CD4-positive, alpha-beta T cell treated with Interleukin-17A for 1 hour (primary cell): ENCODE measurements around the gene CRADD.
"Not testable (repeated sequence)": the region's sequence is repeated elsewhere in the genome, so short reads cannot be mapped to it uniquely, and the experiment has no call there.

ENCODE experiments used
- DNase-seq: peaks from one replicate; pipeline ENCODE4 v3.0.0-alpha.2; 2020

Gene CRADD

DNA sequence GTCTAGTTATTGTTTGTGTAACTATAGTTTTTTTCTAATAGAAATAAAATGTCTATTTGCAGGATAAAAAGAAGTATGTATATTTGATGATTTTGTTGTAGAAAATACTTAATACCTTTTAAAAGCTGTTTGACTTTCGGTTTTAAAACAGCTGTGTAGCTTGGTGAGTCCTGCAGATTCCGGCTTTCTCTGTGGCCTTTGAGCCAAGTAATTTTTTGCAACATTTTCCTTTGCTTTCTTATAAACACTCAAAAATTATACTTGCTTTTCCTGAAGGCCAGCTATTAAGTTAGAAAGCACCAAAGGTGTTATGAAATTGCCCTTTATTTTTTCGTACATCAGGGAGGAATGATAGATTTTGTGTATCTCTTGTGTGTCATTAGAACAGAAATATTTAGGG, 63.6 kb downstream of the CRADD start:
- no peak for DNase-seq

DNA sequence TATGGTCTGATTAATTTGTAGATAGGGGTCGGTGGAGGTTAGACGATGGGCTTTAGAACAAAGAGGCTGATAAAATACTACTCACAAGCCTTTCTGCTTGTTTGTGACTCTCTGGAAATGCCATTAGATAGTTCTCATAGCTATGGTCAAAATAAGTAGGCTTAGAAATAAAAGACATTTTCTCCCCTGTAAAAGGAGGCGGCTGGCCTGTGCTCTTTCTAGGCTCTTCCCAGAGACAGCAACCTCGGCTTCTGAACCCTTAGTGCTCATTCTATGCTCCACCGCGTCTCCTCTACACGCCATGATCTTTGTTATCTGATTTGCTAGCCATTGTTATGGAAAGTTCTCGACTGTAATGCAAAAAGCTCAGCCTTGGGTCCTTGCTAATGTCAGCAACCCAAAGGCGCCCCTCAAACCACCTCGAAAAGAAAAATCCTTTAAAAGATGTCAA, 64.5 kb downstream of the CRADD start:
- no peak for DNase-seq

DNA sequence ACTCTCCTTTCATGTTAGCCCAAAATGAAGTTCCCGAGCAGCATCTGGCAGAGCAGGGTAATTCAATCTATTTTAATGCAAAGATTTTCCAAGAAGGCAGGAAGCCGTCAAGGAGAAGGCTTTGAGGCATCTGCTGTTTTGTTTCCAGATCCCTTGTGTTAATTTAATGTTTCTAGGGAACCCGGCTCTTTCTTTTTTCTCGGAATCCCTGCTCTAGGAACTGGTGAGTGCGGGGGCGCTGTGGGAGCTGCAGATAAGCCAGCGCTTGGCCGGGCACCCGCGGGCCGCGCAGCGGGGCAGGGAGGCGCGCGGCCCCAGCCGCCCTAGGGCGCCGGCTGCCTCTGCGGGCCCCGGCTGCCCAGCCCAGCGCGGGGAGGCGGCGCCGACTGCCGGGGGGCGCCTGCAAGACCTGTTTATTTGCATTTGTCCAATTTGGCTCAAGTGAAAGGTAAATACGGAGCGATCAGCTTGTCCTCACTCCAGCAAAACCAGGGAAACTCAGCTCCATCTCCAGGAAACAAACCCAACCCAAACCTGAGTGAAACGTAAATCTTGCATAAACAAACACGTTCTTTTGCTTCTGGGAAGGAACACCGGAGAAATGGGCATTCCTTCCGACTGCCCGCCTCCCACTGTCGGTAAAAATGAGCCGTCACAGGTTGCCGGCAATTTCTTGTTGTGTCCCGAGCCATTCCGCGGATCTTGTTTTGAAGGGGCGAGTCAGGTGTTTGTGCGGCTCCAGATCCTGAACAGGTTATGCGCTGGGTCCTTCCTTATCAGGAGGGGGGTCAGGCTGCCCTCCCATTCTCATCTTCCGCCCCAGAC, 65.1 kb downstream of the CRADD start:
- DNase-seq: peak; percentile 50

DNA sequence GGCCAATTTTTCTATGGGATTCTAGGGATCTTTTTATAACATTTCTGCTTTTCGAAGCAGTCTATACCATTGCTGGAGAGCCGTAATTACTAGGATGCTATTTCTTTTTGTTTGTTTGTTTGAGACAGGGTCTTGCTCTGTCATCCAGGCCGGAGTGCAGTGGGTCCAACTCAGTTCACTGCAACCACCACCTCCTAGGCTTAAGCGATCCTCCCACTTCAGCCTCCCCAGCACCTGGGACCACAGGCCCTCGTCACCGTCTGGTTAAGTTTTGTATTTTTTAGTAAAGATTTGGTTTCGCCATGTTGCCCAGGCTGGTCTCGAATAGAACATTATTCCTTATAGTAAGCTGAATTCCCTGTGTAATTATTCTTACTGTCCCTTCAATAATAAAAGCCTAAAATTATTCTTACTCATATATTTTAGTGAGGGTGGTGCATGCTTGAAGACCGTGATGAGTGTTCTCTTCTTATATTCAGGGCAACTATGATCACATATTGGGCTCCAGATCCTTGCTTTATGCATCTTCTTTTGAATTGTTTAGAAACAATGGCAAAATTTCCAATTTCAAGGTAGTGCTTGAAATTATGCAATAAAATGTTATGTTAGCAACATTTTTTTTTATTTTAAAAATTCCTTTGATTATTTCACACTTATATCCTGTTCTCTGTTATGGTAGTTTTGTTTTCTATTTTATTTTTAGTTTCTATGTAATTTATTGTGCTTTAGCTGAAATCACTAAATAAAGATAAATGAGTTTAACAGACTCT, 66.2 kb downstream of the CRADD start:
- no peak for DNase-seq

DNA sequence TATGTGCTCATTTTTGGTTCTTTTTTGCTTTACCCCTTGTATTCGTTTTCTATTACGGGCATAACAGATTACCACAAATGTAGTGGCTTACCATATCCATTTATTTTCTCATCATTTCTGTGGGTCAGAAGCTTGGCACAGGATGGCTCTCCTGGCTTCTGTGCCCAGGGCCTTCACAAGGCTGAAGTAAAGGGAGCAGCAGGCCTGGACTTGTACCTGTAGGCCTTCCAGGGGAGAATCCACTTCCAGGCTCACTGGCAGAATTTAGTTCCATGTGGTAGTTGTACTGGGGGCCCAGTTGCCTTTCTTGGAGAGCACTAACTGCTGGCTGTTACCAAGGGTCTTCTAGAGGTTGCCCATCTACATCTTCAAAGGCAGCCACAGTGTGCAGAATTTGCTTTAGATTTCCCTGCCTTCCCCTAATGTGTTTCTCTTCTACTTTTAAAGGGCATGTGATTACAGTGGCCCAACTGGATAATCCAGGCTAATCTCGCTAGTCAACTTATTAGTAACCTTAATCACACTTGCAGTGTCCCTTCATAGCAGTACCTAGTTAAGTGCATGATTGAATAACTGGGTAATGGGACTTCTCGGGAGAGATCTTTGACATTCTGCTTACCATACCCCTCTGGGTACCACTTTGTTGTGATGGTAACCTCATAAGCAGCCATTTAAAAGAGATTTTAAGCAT, 67.0 kb downstream of the CRADD start:
- no peak for DNase-seq

DNA sequence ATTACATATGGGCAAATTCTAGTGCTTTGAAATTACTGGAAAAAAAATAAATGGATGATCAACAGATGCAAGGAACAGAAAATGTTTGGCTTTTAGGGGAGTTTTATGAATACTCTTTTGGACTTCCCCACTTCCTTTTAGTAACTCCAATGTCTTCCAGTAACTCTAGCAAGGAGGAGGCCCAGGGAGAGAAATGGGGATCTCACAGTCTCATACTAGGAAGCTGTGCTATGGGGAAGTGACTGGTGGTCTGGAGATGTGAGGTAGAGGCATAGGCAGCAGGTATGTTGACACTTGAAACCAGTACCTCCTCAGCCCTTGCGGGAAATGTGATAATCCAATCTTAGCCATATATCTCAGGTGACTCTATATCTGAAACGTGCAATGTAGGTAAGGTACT, 68.1 kb downstream of the CRADD start:
- DNase-seq: no peak

DNA sequence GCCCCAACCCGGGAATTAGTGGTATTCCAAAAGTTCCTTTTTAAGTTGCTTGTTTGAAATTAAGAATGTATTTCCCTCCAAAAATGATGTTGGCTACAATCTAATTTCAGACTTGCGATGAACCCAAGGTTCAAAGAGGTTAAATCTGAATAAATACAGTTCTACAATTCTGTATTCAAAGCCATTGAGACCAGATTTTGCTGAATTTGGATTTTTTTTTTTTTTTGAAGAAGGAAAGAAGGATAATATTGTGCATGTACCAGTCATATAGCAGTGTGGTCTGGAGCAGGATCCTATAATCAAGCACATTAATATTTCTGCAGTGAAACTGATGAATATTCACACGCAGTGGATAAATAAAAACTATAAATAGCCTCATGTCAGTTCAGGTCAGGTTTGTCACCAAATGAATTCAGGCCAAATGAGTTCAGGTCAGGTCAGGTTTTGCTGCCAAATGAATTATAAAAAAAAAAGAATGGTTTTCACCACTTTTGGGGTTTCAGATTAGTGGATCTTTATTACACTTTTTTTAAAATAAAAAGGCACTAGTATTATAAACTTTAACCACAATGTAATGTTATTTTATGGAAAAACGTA, 69.5 kb downstream of the CRADD start:
- no peak for DNase-seq

DNA sequence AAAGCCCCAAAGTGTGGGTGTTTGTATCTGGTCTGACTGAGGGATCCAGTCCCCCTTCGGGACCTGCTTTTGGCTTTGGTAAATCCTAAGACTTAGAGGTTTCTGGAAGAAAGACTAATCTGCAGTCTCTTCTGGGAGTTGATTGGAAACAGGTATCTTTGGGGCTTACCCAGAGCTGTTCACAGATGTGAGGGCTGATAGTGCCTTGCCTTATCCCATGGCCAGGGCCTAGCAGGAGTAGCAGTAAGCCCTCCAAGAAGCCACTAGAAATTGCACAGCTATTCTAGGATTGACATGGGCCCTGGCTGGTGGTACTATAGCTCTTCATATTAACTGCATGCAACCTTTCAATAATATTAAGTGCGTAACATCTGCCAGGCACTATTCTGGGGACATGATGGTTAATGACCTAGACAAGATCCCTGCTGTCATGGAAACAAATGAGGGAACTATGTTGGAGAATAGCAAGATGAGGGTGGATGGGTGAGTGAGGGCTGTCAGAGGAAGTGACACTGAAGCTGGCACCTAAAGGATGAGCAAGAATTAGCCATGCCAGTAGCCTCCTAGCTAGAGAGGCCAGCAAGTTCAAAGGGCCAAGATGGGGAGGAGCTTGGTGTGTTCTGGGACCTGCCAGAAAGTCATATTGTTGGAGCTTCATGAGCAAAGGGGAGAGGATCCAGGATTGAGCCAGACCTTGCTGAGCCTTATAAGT, 71.7 kb downstream of the CRADD start:
- no peak for DNase-seq

DNA sequence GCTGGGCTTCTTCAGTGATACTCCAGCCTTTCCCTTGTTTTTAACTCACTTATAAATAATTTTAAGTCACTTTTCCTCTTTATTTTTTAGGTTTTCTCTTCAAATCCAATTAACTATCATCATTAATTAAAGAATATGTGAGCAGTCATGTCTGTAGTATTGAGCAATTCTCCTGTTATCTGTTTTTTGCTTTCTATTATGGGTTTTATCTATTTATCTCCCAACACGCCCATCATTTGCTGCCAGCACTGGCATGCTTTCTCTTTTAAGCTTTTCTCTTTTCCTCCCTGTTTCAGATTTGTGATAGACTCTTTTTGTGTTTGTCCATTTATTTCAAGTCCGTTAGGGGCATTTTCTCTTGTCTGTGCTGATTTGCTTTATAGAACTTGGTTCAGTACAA, 72.3 kb downstream of the CRADD start:
- no peak for DNase-seq

DNA sequence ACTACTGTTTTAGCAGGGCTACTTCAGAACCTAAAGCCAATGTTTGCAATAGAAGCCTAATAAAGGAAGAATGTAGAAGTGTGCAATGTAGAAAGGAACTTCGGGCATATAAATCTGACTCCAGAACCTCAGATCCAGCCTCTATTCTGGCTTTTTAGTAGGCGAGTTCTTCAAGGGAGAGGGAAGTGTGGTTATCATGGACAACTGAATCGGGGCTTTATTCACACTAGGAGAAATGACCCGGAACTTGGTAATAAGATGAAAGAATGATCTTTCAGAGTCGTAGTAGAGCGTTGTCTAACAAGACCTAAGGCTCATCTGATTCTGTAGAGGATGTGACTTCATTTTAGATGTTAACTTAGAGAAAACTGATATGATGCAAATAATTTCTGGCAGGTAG, 72.9 kb downstream of the CRADD start:
- DNase-seq: no peak

DNA sequence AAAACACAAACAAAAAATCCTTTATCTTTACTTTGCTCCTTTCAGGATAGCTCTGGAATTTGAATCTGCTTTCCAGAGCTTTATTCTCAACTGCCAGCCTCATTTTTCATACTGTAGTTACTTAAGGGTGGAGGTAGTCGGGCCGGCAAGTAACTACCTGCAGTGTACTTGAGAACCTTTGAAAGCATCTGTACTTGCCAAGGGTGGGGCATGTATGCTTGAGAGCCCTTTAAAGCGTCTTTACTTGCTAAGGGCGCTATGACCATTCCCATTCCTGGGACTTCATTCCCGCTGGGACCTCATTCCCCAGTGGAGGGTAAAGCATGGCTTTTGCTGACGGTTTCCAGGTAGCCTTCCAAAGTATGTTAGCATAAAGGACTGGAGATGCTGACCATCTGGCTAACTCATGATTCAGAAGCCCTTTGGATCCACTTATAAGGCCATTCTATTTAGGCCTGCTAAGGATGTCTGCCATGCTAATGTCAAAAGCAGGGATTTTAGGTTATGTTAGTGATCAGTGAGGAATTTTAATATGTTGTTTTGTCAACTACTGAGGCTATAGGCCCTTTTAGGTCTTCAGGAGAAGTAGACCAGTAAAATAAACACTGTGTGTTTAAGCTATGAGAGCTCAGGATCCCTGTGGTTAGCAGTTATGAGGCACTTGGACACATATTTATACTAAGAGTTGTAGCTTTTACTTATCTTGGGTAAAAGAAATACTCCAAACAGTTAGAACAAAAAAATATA, 74.9 kb downstream of the CRADD start:
- DNase-seq: no peak

DNA sequence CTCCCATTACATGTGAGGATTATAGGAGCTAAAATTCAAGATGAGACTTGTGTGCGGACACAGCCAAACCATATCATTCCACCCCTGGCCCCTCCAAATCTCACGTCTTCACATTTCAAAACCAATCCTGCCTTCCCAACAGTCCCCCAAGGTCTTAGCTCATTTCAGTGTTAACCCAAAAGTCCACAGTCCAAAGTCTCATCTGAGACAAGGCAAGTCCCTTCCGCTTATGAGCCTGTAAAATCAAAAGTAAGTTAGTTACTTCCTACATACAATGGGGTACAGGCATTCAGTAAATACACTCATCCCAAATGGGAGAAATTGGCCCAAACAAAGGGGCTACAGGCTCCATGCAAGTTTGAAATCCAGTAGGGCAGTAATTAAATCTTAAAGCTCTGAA, 76.1 kb downstream of the CRADD start:
- DNase-seq: no peak

DNA sequence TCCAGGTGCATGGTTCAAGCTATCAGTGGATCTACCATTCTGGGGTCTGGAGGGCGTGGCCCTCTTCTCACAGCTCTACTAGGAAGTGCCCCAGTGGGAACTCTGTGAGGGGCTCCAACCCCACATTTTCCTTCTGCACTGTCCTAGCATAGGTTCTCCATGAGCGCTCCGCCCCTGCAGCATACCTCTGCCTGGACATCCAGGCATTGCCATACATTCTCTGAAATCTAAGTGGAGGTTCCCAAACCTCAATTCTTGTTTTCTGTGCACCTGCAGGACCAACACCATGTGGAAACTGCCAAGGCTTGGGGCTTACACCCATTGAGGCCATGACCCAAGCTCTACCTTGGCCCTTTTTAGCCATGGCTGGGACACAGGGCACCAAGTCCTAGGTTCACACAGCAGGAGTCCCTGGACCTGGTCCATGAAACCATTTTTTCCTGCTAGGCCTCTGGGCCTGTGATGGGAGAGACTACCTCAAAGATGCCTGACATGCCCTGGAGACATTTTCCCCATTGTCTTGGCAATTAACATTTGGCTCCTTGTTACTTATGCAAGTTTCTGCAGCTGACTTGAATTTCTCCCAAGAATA, 76.8 kb downstream of the CRADD start:
- no peak for DNase-seq

DNA sequence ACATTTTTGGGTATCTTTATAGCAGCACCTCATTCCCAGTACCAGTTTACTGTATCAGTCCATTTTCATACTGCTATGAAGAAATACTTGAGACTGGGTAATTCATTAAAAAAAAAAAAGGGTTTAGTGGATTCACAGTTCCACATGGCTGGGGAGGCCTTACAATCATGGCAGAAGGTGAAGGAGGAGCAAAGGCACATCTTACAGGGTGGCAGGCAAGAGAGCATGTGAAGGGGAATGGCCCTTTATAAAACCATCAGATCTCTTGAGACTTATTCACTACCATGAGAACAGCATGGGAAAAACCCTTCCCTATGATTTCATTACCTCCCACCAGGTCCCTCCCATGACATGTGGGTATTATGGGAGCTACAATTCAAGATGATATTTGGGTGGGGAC, 77.7 kb downstream of the CRADD start:
- not testable (repeated sequence) for DNase-seq

DNA sequence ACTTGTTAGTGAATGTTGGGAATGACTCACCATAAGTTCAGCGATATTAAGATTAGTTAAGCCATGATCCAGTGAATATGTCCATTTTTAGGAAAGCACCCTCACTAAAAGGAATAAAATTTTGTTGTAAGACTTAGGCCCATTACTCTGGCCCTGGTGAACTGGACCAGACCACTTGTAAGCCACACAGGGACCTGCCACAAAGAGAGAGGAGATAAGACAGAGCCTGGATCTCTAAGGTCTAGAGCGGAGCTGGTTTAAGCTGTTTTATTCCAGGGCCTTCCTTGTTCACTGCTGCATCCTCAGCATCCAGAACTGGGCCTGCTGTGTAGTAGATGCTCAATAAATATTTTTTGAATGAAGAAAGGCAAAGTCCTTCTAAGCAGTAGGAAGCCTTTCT, 79.1 kb downstream of the CRADD start:
- DNase-seq: no peak

DNA sequence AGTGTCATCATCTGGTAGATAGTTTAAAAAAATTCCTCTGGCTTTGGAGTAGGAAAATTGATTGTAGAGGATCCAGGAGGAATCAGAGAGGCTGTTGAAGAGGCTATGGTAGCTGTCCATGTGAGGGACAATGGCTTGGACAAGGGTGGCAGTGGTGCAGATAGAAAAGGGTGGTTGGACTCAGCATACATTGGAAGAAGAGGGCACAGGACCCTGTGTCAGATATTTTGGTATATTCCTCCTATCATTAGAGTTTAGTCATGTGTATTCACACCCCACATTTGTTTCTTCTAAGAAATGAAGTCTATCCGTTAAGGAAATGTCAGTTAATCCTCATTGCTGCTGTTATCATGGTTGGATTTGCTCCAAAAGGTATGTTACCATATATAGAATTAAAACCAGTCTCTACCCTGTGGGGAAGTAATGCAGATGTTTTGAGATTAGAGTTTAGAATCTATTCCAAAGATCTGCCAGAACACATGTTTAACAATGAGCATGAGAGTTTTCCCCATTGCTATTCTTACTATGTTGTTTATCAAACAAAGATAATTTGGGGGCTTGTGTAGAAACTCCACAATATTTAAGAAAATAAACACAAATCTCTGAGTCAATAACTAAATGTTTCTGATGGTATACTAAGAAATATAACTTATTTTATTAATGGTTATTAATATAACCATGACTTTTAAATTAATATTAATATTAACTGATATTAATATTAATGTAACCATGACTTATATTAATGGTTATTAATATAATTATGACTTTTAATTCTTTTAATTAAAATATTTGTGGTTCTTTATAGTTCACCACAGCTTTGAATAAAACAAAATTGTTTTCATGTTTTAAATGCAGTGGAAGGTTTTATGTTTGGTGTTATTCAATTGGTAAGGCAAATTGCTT, 80.9 kb downstream of the CRADD start:
- no peak for DNase-seq

DNA sequence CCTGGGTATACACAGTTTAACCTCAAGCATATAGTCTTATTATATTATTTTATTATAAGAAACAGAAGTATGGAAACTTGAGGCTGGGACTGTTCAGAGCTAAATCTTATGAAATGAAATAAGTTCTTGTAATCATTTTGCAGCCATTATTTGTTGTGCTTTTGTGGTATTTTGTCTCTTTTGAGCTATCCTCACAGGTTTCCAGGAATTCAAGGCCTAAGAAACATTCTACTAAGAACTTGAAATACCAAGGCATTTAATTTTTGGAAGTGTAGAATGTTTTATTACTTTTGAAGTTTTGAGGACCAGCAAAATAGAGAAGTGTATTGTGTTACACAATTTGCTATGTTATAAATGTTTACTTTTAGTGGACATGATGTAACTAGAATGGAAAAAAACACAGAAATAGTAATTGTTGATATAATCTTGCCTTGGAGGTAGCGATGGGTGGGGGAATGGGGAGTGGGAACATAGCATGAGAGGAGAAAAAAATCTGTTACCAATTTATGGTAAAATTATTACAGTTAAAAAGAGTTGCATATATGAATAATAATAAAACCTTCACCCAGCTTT, 81.7 kb downstream of the CRADD start:
- DNase-seq: no peak

DNA sequence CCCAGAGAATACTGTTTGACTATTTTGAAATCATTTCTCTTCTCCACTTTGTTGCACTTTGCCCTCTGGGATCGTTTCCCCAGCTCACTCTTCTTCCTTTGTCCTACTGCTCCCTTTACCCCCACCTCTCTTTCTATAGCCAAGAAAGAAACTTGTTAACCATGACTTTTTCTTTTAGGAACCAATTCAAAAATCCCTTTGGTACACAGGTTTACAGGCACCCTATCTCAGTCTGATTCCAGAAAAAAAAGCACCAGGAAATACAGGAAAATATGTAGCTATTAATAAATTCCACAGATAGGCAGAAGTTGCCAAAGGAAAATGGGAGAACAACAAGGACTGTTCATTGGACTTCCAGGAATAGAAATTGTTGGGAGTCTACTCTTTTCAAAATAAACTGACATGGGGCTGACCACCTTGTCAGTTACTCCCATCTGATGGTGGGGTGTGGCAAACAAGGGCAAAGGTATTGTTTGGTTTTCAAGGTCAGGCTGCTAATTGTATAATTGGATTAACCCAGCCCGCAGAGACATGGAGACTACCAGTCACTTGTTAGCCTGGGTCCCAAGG, 82.4 kb downstream of the CRADD start:
- no peak for DNase-seq

DNA sequence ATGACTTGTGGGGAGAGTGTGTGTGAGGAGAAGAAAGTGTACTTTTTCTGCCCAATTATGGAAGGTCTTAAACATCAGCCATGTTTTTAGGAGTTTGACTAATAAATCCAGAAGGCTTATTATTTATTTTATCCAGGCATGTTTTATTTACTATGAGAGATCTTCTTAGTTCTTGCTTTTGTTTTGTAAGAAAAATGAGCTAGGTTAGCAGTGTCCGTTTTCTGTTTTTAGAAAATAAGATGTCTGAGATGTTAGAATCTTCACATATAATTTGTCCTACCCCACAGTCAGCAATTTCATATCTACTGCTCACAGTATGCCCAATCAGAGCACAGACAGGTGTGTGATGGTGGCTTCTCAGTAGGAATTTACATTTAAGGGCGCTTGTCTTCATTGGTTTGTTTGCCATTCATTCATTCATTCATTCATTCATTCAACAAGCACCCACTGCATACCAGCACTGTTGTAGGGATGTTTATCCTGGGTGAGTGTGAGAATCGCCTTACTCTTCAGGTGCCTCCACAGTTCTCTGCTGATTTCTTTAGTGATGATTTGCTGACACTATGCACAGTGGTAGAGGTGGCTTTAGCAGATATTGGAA, 83.2 kb downstream of the CRADD start:
- no peak for DNase-seq
